Spleen (tissue), 11 donors: Measurements from ENCODE around the gene MTA2. TPM values are rescaled to one million over a fixed set of nuclear protein-coding genes. Genes with fewer than 3 reads are reported as not detected.

Source experiments
- DNase-seq: peaks from one replicate; pipeline ENCODE4 v3.0.0-alpha.2; 2020
- H3K27ac ChIP-seq, 8 donors: fragments of 200-600 bp; sonication (generic) in 7 of 8; 1 replicate in 4 of 8; 2 replicates in 4 of 8; pipeline versions ENCODE4 v1.5.0 to v1.8.0; 2016 to 2021; ENCODE audit warnings: inconsistent platforms in 4 of 8, mild to moderate bottlenecking in 4 of 8, moderate library complexity in 1 of 8
- H3K27me3 ChIP-seq, 7 donors: fragments of 200-600 bp; sonication (generic) in 6 of 7; replicated peaks in 1 of 7; 1 replicate in 4 of 7; 2 replicates in 3 of 7; pipeline versions ENCODE4 v1.5.0 to v1.8.0; 2016 to 2021; ENCODE audit warnings: inconsistent platforms in 3 of 7, mild to moderate bottlenecking in 1 of 7
- H3K36me3 ChIP-seq, 6 donors: fragments of 200-600 bp; sonication (generic) in 5 of 6; 1 replicate in 4 of 6; 2 replicates in 2 of 6; pipeline versions ENCODE4 v1.5.0 to v1.8.0; 2016 to 2021; ENCODE audit warnings: inconsistent platforms in 2 of 6
- H3K4me1 ChIP-seq, 6 donors: fragments of 200-600 bp; sonication (generic) in 5 of 6; 1 replicate in 3 of 6; 2 replicates in 3 of 6; pipeline versions ENCODE4 v1.5.0 to v1.8.0; 2016 to 2021; ENCODE audit warnings: inconsistent platforms in 3 of 6
- H3K4me3 ChIP-seq, 8 donors: fragments of 200-600 bp; sonication (generic) in 7 of 8; 1 replicate in 4 of 8; 2 replicates in 4 of 8; pipeline versions ENCODE4 v1.5.0 to v1.8.0; 2016 to 2021; ENCODE audit warnings: inconsistent platforms in 4 of 8, mild to moderate bottlenecking in 4 of 8, moderate library complexity in 2 of 8
- H3K9me3 ChIP-seq, 8 donors: fragments of 200-600 bp; sonication (generic) in 7 of 8; 1 replicate in 4 of 8; 2 replicates in 4 of 8; pipeline versions ENCODE4 v1.5.0 to v1.8.0; 2016 to 2021; ENCODE audit warnings: inconsistent platforms in 4 of 8
- POLR2A ChIP-seq, 3 donors: fragments of 450-650 bp; IDR thresholded peaks; one replicate each; pipeline ENCODE4 v1.5.1; 2017; ENCODE audit warnings: antibody characterized with exemption in 3 of 3, mild to moderate bottlenecking in 1 of 3
- POLR2AphosphoS5 ChIP-seq, 3 donors: sonication (generic); formaldehyde crosslinking; IDR thresholded peaks; one replicate each; pipeline ENCODE4 v1.5.1; 2017; ENCODE audit warnings: antibody characterized with exemption in 3 of 3
- WGBS, 5 donors: extraction: QIAGEN DNeasy Blood & Tissue Kit in 3 of 5; methylation state at CpG; one replicate each; pipeline versions ENCODE4 v1.1.5 to v1.1.7; 2013 to 2018; 5-methylcytosine and 5-hydroxymethylcytosine counted together
- intact Hi-C: fragments of 100-400 bp; cut with DNase I; formaldehyde crosslinking; loops from one replicate; pipeline ENCODE4 v1.15.0; 2023; ENCODE audit warnings: low total_unique reads
- polyA plus RNA-seq, 3 donors: library from polyadenylated mRNA; stranded (reverse); fragments of 200-250 nt; gene quantifications; one replicate each; pipeline ENCODE4 v1.2.1, GENCODE V29; 2013
- total RNA-seq, 7 donors: library from RNA; depleted of rRNA in 3 of 7; stranded (reverse); fragments of >200 nt in 3 of 7; fragmentation: NEBNext Ultra II Directional in 4 of 7; extraction: Animal tissue kit (Norgen Biotek cat#: 25700) in 4 of 7; gene quantifications; one replicate each; pipeline versions ENCODE4 v1.1.0 to v1.2.1, GENCODE V29; 2016 to 2021
- TF ChIP-seq, protein P1 (sequence below), 11 experiments: fragments of 200-600 bp in 7 of 11; fragments of 450-650 bp in 4 of 11; sonication (generic) in 4 of 11; IDR thresholded peaks in 8 of 11; conservative IDR thresholded peaks in 3 of 11; 1 replicate in 7 of 11; 2 replicates in 4 of 11; pipeline versions ENCODE4 v1.4.0 to v1.8.0; 2016 to 2021; ENCODE audit warnings: antibody characterized with exemption in 11 of 11, inconsistent platforms in 4 of 11, mild to moderate bottlenecking in 1 of 11
- donor health status: healthy with polysubstance abuse.
- donor health status: DM: no; HTN: no; CAD: no; lungs with moderate emphysema.
- donor health status: DM: no; HTN: no; CAD: no.
- donor health status: Bipolar disorder and iron deficiency.
- donor health status: healthy.
- donor health status: DM: no; HTN: no; CAD: no.
- donor health status: DM: yes; HTN: yes; CAD: no.

Gene MTA2
- total and polyA plus RNA-seq, 10 donors: 55.3 to 154 (median 111) TPM

DNA sequence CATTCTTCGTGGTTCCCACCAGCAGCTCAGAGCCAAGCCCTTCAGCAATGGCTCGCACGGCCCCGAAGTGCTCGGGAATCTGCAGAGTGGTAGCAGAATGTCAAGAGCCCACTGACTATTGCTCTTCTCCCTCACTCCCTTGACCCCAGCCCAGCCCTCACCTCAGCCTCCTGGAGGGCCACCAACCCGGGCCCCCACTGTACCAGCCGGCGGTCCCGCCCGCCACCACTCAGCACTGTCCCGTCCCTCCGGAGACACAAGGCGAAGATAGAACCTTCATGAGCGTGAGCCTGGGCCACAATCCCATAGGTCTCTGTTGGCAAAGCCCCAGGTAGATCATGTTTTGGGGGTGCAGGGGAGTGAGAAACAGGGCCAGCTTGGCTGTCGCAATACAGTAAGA is 4.2 kb upstream of the MTA2 start:
- Histone ChIP-seq H3K9me3 (no peaks in the 10 kb centered on the region), H3K4me1 (peaks cover 13 to 81% (median 45%) of the 10 kb centered on the region in 6 donors), H3K36me3 (peaks cover 0 to 85% (median 38%) of the 10 kb centered on the region in 6 donors), H3K4me3 (no peak overlapping the region), H3K27ac (no peak overlapping the region), H3K27me3 (no peaks in the 10 kb centered on the region)
- WGBS, 5 donors: 93 to 98% (median 96%) methylated on average over 15 of the region's 15 CpGs
- TF ChIP-seq POLR2AphosphoS5 (IDR thresholded peaks at IDR 0.05): no peak
- TF ChIP-seq, protein P1, sequence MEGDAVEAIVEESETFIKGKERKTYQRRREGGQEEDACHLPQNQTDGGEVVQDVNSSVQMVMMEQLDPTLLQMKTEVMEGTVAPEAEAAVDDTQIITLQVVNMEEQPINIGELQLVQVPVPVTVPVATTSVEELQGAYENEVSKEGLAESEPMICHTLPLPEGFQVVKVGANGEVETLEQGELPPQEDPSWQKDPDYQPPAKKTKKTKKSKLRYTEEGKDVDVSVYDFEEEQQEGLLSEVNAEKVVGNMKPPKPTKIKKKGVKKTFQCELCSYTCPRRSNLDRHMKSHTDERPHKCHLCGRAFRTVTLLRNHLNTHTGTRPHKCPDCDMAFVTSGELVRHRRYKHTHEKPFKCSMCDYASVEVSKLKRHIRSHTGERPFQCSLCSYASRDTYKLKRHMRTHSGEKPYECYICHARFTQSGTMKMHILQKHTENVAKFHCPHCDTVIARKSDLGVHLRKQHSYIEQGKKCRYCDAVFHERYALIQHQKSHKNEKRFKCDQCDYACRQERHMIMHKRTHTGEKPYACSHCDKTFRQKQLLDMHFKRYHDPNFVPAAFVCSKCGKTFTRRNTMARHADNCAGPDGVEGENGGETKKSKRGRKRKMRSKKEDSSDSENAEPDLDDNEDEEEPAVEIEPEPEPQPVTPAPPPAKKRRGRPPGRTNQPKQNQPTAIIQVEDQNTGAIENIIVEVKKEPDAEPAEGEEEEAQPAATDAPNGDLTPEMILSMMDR (IDR thresholded peaks at IDR 0.05 in 8 of 11, conservative IDR thresholded peaks at IDR 0.05 in 3 of 11): no peak
- TF ChIP-seq POLR2A (IDR thresholded peaks at IDR 0.05): no peak
- no peak for DNase-seq
- intact Hi-C loops: no loop called here

DNA sequence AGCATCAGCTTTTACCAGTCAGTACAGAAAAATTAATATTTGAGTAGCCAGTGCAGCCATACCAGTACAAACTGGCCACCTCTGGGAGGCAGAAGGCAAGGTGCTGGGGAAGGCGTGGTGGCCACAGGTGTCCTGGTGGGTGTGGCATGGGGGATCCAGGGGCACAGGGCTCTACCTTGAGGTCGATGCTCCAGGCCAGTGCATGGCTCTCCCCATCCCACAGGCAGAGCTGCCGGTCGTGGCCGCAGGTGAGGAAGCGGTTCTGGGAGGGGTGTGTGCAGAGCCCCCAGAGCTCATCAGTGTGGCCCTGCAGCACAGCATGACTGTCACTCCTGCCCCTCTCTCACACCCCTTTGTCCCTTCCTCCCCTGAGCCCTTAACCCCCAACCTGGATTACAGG is 3.8 kb upstream of the MTA2 start:
- TF ChIP-seq, protein P1 (IDR thresholded peaks at IDR 0.05 in 8 of 11, conservative IDR thresholded peaks at IDR 0.05 in 3 of 11): no peak
- no peak for TF ChIP-seq POLR2AphosphoS5 (IDR thresholded peaks at IDR 0.05)
- TF ChIP-seq POLR2A (IDR thresholded peaks at IDR 0.05): no peak
- H3K36me3 ChIP-seq: peaks cover 0 to 80% (median 34%) of the 10 kb centered on the region in 6 donors
- H3K9me3 ChIP-seq: no peaks in the 10 kb centered on the region
- no peaks in the 10 kb centered on the region for H3K27me3 ChIP-seq
- intact Hi-C loops: no loop called here
- no peak for DNase-seq
- peaks cover 11 to 81% (median 45%) of the 10 kb centered on the region in 6 donors for H3K4me1 ChIP-seq
- WGBS, 5 donors: 88 to 100% (median 94%) methylated on average over 1 to 6 of the region's 6 CpGs
- H3K4me3 ChIP-seq: no peak overlapping the region
- no peak overlapping the region for H3K27ac ChIP-seq

DNA sequence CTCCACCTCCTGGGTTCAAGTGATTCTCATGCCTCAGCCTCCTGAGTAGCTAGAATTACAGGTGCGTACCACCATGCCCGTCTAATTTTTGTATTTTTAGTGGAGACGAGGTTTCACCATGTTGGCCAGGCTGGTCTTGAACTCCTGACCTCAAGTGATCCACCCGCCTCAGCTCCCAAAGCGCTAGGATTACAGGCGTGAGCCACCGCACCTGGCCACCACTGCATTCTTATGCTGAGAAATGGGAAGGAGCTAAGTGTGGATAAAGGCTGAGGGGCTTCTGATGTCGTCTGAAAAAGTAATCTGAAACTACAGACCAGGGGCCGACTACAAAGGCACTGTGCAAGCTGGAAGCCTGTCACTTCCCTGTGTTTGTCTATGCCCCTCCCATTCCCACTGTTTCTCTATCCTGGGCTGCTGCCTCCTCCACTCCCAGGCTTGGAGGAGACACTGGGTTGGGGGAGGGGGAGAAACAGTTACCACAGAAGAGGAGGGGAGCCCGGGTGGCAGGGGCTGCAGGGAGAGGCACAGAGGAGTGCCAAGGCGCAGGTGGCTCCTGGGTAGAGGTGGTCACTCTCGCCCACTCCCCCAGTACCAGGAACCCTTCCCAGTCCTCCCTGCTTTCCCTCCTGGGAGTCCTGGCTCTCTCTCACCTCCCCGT is 2.9 kb upstream of the MTA2 start:
- Histone ChIP-seq H3K4me1 (peaks cover 12 to 81% (median 45%) of the 10 kb centered on the region in 6 donors), H3K36me3 (peaks cover 0 to 75% (median 34%) of the 10 kb centered on the region in 6 donors), H3K27ac (no peak overlapping the region), H3K27me3 (no peaks in the 10 kb centered on the region), H3K9me3 (no peaks in the 10 kb centered on the region), H3K4me3 (no peak overlapping the region)
- DNase-seq: no peak
- no peak for TF ChIP-seq POLR2A (IDR thresholded peaks at IDR 0.05)
- no peak for TF ChIP-seq POLR2AphosphoS5 (IDR thresholded peaks at IDR 0.05)
- TF ChIP-seq, protein P1 (IDR thresholded peaks at IDR 0.05 in 8 of 11, conservative IDR thresholded peaks at IDR 0.05 in 3 of 11): no peak
- intact Hi-C loops: no loop called here
- WGBS, 5 donors: 87 to 94% (median 90%) methylated on average over 13 of the region's 13 CpGs

DNA sequence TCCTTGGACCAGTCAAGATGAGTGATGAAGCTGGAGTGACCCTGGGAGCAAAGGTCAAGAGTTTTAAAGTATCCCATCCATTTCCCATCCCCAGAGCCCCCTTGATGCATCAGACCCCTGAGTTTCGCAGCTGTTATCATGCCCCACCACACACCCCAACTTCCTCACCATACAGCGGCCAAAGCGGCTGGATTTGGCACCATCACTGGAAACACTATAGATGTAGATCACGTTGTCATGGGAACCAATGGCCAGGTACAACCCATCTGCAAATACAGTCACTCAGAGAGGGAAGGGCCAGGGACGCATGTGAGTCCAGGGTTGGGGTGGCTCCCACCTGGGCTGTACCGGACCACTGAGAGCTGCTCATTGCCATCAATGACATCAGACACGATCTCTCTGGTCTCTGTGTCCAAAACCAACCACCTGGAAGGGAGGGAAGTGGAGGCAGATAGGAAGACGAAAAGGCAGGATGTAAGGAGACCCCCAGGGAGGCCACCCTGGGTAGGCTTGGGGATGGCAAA is 2.2 kb upstream of the MTA2 start:
- H3K4me3 ChIP-seq: no peak overlapping the region
- H3K27ac ChIP-seq: no peak overlapping the region
- no peaks in the 10 kb centered on the region for H3K9me3 ChIP-seq
- peaks cover 0 to 69% (median 33%) of the 10 kb centered on the region in 6 donors for H3K36me3 ChIP-seq
- no peak for DNase-seq
- intact Hi-C loops: no loop called here
- H3K27me3 ChIP-seq: no peaks in the 10 kb centered on the region
- H3K4me1 ChIP-seq: peaks cover 15 to 81% (median 47%) of the 10 kb centered on the region in 6 donors
- 90 to 94% (median 91%) methylated on average over 8 of the region's 8 CpGs for WGBS, 5 donors
- TF ChIP-seq POLR2A (IDR thresholded peaks at IDR 0.05): no peak
- no peak for TF ChIP-seq POLR2AphosphoS5 (IDR thresholded peaks at IDR 0.05)
- TF ChIP-seq, protein P1 (IDR thresholded peaks at IDR 0.05 in 8 of 11, conservative IDR thresholded peaks at IDR 0.05 in 3 of 11): no peak
